Nucleus accumbens (tissue), 56 donors: ENCODE measurements around the gene LHFPL4.

ENCODE experiments used
- DNase-seq, 56 donors: peaks; one replicate each; lab custom pipeline; 2025; lab: John Stamatoyannopoulos, UW

Gene LHFPL4

DNA sequence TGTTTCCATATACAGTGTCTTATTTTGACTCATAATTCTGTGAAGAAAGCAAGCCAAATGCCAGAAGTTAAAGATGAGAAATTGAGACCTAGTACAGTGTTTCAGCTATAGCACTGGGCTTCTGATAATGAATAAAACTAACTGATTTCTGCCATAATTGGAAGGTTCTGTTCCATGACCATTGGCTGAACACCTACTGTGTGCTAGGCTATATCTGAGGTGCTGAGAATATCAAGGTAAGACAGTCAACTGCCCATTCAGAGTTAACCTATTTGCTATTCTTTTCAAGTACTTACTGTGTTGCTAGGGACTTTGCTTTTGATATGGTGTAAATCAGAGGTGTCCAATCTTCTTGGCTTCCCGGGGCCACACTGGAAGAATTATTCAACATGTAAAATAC, 73.4 kb downstream of the LHFPL4 start:
- DNase-seq: no peak

DNA sequence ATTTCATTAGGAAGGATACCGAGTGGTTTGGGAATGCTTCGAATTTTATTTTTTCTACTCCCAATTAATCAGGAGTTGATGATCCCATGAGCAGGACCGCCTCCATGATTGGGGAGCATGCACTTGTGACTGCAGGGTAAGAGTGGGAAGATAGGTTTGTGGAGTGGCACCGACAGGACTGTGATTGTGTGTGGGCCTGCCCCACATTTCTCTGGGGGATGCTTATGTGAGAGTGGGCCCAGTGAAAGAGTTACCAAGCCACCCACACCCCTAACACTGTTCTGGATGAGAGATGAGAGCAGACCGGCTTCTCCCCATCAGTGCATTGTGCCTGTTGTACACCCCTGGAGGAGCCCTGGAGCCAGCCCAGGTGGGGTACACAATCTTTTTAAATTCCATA, 76.7 kb downstream of the LHFPL4 start:
- DNase-seq: no peak

- no peak for DNase-seq
Measured at GRCh38 chr3:9474482-9474881, 79.1 kb downstream of the LHFPL4 start.

GRCh38 chr3:9473496-9474065, 80.0 kb downstream of the LHFPL4 start:
- DNase-seq: no peak

DNA sequence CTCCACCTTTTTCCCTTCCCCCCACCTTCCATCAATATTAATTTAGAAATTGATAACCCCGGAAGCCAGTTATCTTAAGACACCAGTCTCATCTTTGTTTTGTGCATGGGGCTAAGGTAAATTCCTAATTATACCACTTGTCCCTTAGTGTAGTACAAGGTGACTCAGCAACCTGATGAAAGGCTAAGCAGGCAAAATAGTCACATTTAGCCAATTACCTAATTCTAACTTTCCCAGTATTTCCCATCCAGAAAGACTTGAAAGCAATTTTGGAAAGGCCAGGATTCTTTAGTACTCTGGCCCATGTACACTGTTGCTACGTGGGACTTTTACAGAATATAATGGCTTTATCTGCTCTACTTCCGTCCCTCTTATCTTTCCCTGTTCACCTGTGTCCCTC, 83.6 kb downstream of the LHFPL4 start:
- DNase-seq: no peak

- DNase-seq: no peak
Measured at GRCh38 chr3:9468460-9468859, 85.2 kb downstream of the LHFPL4 start.

GRCh38 chr3:9467451-9467850, 86.2 kb downstream of the LHFPL4 start:
- no peak for DNase-seq

- no peak for DNase-seq
Measured at GRCh38 chr3:9455596-9456131, 98.0 kb downstream of the LHFPL4 start.

DNA sequence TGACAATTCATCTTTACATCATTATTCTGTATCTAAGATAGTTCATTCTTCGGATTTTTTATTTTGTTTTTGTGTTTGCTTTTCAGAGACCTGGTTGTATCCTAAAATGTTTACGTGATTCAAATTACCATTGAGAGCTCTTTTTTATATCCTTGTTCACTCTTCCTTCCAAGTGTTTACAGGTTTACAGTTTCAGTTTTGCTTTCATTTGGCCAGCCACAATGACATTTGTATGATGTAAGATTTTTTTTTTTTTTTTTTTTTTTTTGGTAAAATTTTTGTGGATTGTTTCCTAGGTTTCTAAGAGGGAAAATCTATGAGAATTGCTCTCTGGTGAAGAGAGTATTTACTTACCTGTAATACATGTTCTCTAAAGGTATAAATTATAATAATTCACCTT, 101.2 kb downstream of the LHFPL4 start:
- no peak for DNase-seq

DNA sequence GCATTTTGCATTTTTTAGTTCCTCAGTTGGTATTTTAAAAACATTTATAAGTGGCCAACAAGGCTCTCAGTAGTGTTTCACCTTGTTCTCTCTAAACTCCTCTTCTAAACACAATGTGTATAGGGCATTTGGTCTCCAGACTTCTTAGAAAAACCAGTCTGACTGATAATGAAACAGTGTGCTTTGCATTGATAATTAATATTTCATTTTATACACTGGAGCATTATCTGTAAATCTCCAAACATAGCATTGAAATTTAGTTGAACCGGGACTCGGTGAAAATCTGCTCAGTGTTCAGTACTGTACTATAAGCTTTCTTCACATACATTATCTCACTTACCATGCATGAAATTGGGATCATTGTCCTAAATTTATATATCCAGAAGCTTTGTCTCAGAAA, 102.6 kb downstream of the LHFPL4 start:
- DNase-seq: no peak

DNA sequence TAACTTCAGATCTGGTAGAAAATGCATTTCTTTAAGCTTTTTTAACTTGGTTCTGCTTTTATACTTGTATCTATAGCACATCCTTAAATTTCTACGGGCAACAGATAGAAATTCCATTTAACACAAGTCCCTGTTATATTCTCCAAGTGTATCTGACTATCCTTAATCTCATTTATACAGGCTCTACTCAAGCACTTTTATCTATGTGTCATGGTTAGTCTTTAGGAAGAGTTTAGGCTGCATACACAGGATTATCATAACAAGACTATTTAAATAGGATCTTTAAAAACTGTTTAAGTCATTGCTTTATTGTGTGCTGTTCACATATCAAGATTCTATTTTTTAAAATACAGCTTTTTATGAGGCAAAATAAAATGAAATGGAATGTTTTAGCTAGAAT, 103.5 kb downstream of the LHFPL4 start:
- DNase-seq: no peak

GRCh38 chr3:9448643-9449042, 105.0 kb downstream of the LHFPL4 start:
- no peak for DNase-seq
